Measurements from ENCODE around the gene GABRB2.
"Not testable (repeated sequence)": the region's sequence is repeated elsewhere in the genome, so short reads cannot be mapped to it uniquely, and the experiment has no call there.

The GABRB2 gene

DNA sequence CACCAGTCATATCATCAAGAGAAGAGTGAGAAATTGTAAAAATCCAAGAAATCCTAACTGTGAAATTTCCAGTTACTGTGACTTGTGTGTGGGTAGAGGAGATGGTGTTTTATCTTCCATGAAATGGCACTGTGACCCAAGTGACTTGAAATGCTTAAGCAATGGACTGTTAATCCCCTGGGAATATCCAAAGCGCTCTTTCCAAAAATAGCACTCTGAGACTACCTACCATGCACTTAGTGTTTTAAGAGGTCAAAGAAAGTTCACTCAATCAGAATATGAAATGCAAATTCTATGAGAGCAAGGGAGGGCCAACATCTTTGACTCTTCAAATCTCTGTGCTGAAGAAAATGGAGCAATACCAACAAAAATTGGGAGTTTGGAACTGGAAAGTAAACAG is 244.0 kb downstream of the GABRB2 start:
- DNase-seq: no peak
- H3K79me2 ChIP-seq (ENCODE audit: insufficient read depth, low read length): no peaks in the 10 kb centered on the region
- H3K27me3 ChIP-seq (ENCODE audit: insufficient read depth, low read length, poor library complexity): no peaks in the 10 kb centered on the region
- no peaks in the 10 kb centered on the region for H4K20me1 ChIP-seq (ENCODE audit: insufficient read depth, low read length)
- no peak overlapping the region for H3K4me3 ChIP-seq (ENCODE audit: low read depth in 1 of 2, low read length in 2 of 2)
- no peak for ATAC-seq (ENCODE audit: insufficient read depth, low read depth)
- no peak overlapping the region for H3K9ac ChIP-seq (ENCODE audit: low read depth, low read length)
- no peaks in the 10 kb centered on the region for H3K4me1 ChIP-seq (ENCODE audit: insufficient read depth, low read length)
- no peak overlapping the region for H3K4me2 ChIP-seq (ENCODE audit: insufficient read depth, low read length)
- H3K36me3 ChIP-seq (ENCODE audit: insufficient read depth, low read length): no peaks in the 10 kb centered on the region
- no peaks in the 10 kb centered on the region for H3K9me3 ChIP-seq (ENCODE audit: insufficient read depth, low read length, severe bottlenecking)
- H2AFZ ChIP-seq (ENCODE audit: low read depth, low read length): no peak overlapping the region
- H3K27ac ChIP-seq (ENCODE audit: low read length): no peak overlapping the region
- TF ChIP-seq, protein P1, sequence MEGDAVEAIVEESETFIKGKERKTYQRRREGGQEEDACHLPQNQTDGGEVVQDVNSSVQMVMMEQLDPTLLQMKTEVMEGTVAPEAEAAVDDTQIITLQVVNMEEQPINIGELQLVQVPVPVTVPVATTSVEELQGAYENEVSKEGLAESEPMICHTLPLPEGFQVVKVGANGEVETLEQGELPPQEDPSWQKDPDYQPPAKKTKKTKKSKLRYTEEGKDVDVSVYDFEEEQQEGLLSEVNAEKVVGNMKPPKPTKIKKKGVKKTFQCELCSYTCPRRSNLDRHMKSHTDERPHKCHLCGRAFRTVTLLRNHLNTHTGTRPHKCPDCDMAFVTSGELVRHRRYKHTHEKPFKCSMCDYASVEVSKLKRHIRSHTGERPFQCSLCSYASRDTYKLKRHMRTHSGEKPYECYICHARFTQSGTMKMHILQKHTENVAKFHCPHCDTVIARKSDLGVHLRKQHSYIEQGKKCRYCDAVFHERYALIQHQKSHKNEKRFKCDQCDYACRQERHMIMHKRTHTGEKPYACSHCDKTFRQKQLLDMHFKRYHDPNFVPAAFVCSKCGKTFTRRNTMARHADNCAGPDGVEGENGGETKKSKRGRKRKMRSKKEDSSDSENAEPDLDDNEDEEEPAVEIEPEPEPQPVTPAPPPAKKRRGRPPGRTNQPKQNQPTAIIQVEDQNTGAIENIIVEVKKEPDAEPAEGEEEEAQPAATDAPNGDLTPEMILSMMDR (IDR thresholded peaks at IDR 0.05; ENCODE audit: borderline replicate concordance, extremely low read depth, low read length, poor library complexity, severe bottlenecking): no peak
- TF ChIP-seq EZH2 (IDR thresholded peaks at IDR 0.05; ENCODE audit: borderline replicate concordance, low read depth, low read length, severe bottlenecking): no peak

DNA sequence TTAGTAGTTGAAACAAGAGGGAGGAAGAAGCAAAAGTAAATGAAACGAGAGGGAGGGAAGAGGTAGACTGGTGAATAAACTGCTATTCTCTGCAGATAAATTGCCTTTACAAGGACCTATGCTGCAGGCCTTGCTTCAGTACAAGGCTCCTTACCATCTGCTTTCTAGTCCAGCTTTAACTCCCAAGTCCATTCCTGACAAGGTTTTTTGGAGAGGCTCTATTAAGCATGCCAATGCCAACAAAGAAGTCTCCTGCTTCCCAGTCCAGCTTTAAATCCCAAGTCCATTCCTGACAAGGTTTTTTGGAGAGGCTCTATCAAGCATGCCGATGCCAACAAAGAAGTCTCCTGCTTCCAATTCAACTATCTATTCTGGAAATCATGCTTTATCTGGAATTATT is 244.9 kb downstream of the GABRB2 start:
- no peak overlapping the region for H3K9ac ChIP-seq (ENCODE audit: low read depth, low read length)
- no peaks in the 10 kb centered on the region for H3K4me1 ChIP-seq (ENCODE audit: insufficient read depth, low read length)
- no peak for DNase-seq
- TF ChIP-seq, protein P1 (IDR thresholded peaks at IDR 0.05; ENCODE audit: borderline replicate concordance, extremely low read depth, low read length, poor library complexity, severe bottlenecking): no peak
- no peak for TF ChIP-seq EZH2 (IDR thresholded peaks at IDR 0.05; ENCODE audit: borderline replicate concordance, low read depth, low read length, severe bottlenecking)
- no peak for ATAC-seq (ENCODE audit: insufficient read depth, low read depth)
- no peak overlapping the region for H3K27ac ChIP-seq (ENCODE audit: low read length)
- H2AFZ ChIP-seq (ENCODE audit: low read depth, low read length): no peak overlapping the region
- H3K4me2 ChIP-seq (ENCODE audit: insufficient read depth, low read length): no peak overlapping the region
- H3K4me3 ChIP-seq (ENCODE audit: low read depth in 1 of 2, low read length in 2 of 2): no peak overlapping the region
- no peaks in the 10 kb centered on the region for H3K79me2 ChIP-seq (ENCODE audit: insufficient read depth, low read length)
- H4K20me1 ChIP-seq (ENCODE audit: insufficient read depth, low read length): no peaks in the 10 kb centered on the region
- H3K9me3 ChIP-seq (ENCODE audit: insufficient read depth, low read length, severe bottlenecking): no peaks in the 10 kb centered on the region
- H3K27me3 ChIP-seq (ENCODE audit: insufficient read depth, low read length, poor library complexity): no peaks in the 10 kb centered on the region
- no peaks in the 10 kb centered on the region for H3K36me3 ChIP-seq (ENCODE audit: insufficient read depth, low read length)

DNA sequence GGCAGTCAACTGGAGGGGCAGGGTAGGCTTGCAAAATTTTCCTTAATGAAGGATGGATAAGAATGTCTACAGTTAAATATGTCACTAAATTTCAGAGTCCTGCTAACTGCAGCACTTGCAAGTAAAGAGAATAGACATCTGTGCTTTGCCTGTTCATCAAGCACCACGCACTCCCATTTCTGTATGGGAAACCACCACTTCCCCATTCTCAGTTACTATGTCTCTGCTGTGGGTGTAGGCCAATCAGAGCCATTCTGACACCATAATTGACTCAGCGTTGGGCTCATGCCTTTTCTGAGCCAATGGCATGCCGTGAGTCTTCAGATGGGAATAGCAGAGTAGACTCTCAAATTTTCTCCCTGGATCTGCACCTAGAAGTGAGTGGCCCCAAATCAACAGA is 247.5 kb downstream of the GABRB2 start:
- H3K4me2 ChIP-seq (ENCODE audit: insufficient read depth, low read length): no peak overlapping the region
- no peak for ATAC-seq (ENCODE audit: insufficient read depth, low read depth)
- H3K9me3 ChIP-seq (ENCODE audit: insufficient read depth, low read length, severe bottlenecking): no peaks in the 10 kb centered on the region

DNA sequence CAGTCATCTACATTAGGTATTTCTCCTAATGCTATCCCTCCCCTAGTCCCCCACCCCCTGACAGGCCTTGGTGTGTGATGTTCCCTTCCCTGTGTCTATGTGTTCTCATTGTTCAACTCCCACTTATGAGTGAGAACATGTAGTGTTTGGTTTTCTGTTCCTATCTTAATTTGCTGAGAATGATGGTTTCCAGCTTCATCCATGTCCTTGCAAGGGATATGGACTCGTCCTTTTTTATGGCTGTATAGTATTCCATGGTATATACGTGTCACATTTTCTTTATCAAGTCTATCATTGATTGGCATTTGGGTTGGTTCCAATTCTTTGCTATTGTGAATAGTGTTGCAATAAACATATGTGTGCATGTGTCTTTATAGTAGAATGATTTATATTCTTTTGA is 249.1 kb downstream of the GABRB2 start:
- not testable (repeated sequence) for H3K4me3 ChIP-seq (ENCODE audit: low read depth in 1 of 2, low read length in 2 of 2); H3K4me1 ChIP-seq (ENCODE audit: insufficient read depth, low read length); H3K9ac ChIP-seq (ENCODE audit: low read depth, low read length); H3K36me3 ChIP-seq (ENCODE audit: insufficient read depth, low read length); H3K79me2 ChIP-seq (ENCODE audit: insufficient read depth, low read length); ATAC-seq (ENCODE audit: insufficient read depth, low read depth); H3K27me3 ChIP-seq (ENCODE audit: insufficient read depth, low read length, poor library complexity); DNase-seq; H3K9me3 ChIP-seq (ENCODE audit: insufficient read depth, low read length, severe bottlenecking); H2AFZ ChIP-seq (ENCODE audit: low read depth, low read length); H3K27ac ChIP-seq (ENCODE audit: low read length); H3K4me2 ChIP-seq (ENCODE audit: insufficient read depth, low read length); H4K20me1 ChIP-seq (ENCODE audit: insufficient read depth, low read length)

More for the DNA sequence above, 247.5 kb downstream of the GABRB2 start:
- Histone ChIP-seq H3K4me3 (ENCODE audit: low read depth in 1 of 2, low read length in 2 of 2) (no peak overlapping the region), H3K27me3 (ENCODE audit: insufficient read depth, low read length, poor library complexity) (no peaks in the 10 kb centered on the region), H3K79me2 (ENCODE audit: insufficient read depth, low read length) (no peaks in the 10 kb centered on the region), H3K4me1 (ENCODE audit: insufficient read depth, low read length) (no peaks in the 10 kb centered on the region), H3K36me3 (ENCODE audit: insufficient read depth, low read length) (no peaks in the 10 kb centered on the region), H4K20me1 (ENCODE audit: insufficient read depth, low read length) (no peaks in the 10 kb centered on the region), H2AFZ (ENCODE audit: low read depth, low read length) (no peak overlapping the region), H3K9ac (ENCODE audit: low read depth, low read length) (no peak overlapping the region), H3K27ac (ENCODE audit: low read length) (no peak overlapping the region)
- no peak for DNase-seq
- no peak for TF ChIP-seq EZH2 (IDR thresholded peaks at IDR 0.05; ENCODE audit: borderline replicate concordance, low read depth, low read length, severe bottlenecking)
- TF ChIP-seq, protein P1 (IDR thresholded peaks at IDR 0.05; ENCODE audit: borderline replicate concordance, extremely low read depth, low read length, poor library complexity, severe bottlenecking): no peak
